DND-41 (cell line): Measurements from ENCODE around the gene SPECC1.

Source experiments
- ATAC-seq: fragments of 200-7000 bp; cut with Tn5 transposase; 3 replicates; pipeline ENCODE4 v1.9.1; 2021; ENCODE audit warnings: low read depth; ENCODE audit not compliant: insufficient read depth
- DNase-seq: peaks from one replicate; pipeline ENCODE4 v3.0.0-alpha.2; 2020
- H2AFZ ChIP-seq: 2 replicates; pipeline ENCODE4 v1.6.0; 2012; ENCODE audit warnings: low read depth, low read length
- H3K27ac ChIP-seq: 2 replicates; pipeline ENCODE4 v1.5.1; 2012; ENCODE audit warnings: low read length, inconsistent platforms
- H3K27me3 ChIP-seq: fragments of 200-600 bp; sonication (generic); 2 replicates; pipeline ENCODE4 v1.6.0; 2012; ENCODE audit warnings: low read length, mild to moderate bottlenecking, inconsistent platforms; ENCODE audit not compliant: insufficient read depth, poor library complexity
- H3K36me3 ChIP-seq: 2 replicates; pipeline ENCODE4 v1.5.1; 2012; ENCODE audit warnings: low read length, inconsistent platforms; ENCODE audit not compliant: insufficient read depth
- H3K4me1 ChIP-seq: 2 replicates; pipeline ENCODE4 v1.5.1; 2012; ENCODE audit warnings: mild to moderate bottlenecking, low read length; ENCODE audit not compliant: insufficient read depth
- H3K4me2 ChIP-seq: 2 replicates; pipeline ENCODE4 v1.6.0; 2012; ENCODE audit warnings: mild to moderate bottlenecking, moderate library complexity, low read length, inconsistent platforms; ENCODE audit not compliant: insufficient read depth
- H3K4me3 ChIP-seq, 2 experiments: fragments of 200-600 bp in 1 of 2; shearing (Covaris generic) in 1 of 2; 2 replicates each; pipeline ENCODE4 v1.5.1; 2012 to 2016; ENCODE audit warnings: inconsistent platforms in 2 of 2, low read length in 2 of 2, mild to moderate bottlenecking in 2 of 2, low read depth in 1 of 2, moderate library complexity in 1 of 2
- H3K79me2 ChIP-seq: 2 replicates; pipeline ENCODE4 v1.6.0; 2012; ENCODE audit warnings: low read length, inconsistent platforms; ENCODE audit not compliant: insufficient read depth
- H3K9ac ChIP-seq: 2 replicates; pipeline ENCODE4 v1.6.0; 2012; ENCODE audit warnings: low read depth, mild to moderate bottlenecking, inconsistent platforms, low read length, moderate library complexity
- H3K9me3 ChIP-seq: 2 replicates; pipeline ENCODE4 v1.5.1; 2012; ENCODE audit warnings: low read length, moderate library complexity, mild to moderate bottlenecking, inconsistent platforms; ENCODE audit not compliant: insufficient read depth, severe bottlenecking
- H4K20me1 ChIP-seq: 2 replicates; pipeline ENCODE4 v1.6.0; 2012; ENCODE audit warnings: low read length; ENCODE audit not compliant: insufficient read depth
- EZH2 ChIP-seq: IDR thresholded peaks from 3 replicates; pipeline ENCODE4 v1.6.1; 2012; ENCODE audit warnings: borderline replicate concordance, low read depth, mild to moderate bottlenecking, moderate library complexity, low read length, inconsistent platforms; ENCODE audit not compliant: severe bottlenecking
- TF ChIP-seq, protein P1 (sequence below): IDR thresholded peaks from 2 replicates; pipeline ENCODE4 v1.5.1; 2012; ENCODE audit warnings: borderline replicate concordance, low read length, moderate library complexity, mild to moderate bottlenecking; ENCODE audit not compliant: poor library complexity, severe bottlenecking; ENCODE audit errors: extremely low read depth

The SPECC1 gene

GRCh38 chr17:20197272-20197926 is 188.2 kb downstream of the SPECC1 start:
- Histone ChIP-seq H3K79me2 (no peaks in the 10 kb centered on the region), H2AFZ (no peak overlapping the region)

DNA sequence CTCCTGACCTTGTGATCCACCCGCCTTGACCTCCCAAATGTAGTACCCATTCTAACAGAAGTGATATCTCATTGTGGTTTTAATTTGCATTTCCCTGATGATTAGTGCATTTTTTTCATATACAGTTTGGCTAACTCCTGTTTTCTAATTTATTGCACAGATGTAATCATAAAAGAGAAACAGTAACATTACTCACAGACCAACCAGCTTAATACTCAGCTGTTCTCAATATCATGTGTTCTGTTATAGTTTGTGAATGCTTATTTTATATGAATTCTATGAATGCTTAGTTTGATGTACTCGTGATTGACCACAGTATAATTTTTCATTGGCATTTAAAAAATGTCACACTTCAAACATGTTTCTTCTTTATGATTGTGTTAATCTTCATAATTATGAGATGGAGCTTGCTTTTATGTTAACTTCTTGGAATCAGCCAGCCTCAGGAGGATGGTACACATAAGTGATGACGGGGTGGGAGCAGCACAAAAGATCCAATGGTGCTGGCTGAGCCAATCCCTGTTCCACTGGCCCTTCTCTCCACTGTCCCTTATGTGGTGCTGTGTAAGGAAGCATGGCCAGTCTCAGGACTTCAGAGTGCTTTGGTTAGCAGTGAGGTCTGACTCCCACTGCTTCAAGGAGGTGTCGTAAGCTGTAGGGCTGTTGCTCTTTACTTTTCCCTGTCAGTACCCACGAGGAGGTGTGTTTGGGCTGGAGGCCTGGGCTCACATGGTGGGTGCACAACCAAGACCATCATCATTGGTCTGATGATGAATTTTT is 191.0 kb downstream of the SPECC1 start:
- no peak overlapping the region for H3K27ac ChIP-seq
- no peaks in the 10 kb centered on the region for H3K79me2 ChIP-seq
- H3K36me3 ChIP-seq = no peaks in the 10 kb centered on the region
- H3K9ac ChIP-seq = no peak overlapping the region
- peaks cover 13% of the 10 kb centered on the region for H3K9me3 ChIP-seq
- TF ChIP-seq EZH2 = no peak
- TF ChIP-seq, protein P1, sequence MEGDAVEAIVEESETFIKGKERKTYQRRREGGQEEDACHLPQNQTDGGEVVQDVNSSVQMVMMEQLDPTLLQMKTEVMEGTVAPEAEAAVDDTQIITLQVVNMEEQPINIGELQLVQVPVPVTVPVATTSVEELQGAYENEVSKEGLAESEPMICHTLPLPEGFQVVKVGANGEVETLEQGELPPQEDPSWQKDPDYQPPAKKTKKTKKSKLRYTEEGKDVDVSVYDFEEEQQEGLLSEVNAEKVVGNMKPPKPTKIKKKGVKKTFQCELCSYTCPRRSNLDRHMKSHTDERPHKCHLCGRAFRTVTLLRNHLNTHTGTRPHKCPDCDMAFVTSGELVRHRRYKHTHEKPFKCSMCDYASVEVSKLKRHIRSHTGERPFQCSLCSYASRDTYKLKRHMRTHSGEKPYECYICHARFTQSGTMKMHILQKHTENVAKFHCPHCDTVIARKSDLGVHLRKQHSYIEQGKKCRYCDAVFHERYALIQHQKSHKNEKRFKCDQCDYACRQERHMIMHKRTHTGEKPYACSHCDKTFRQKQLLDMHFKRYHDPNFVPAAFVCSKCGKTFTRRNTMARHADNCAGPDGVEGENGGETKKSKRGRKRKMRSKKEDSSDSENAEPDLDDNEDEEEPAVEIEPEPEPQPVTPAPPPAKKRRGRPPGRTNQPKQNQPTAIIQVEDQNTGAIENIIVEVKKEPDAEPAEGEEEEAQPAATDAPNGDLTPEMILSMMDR = no peak
- H3K4me3 ChIP-seq = no peak overlapping the region
- ATAC-seq (no peak), DNase-seq (no peak)
- no peaks in the 10 kb centered on the region for H4K20me1 ChIP-seq
- H3K27me3 ChIP-seq = no peaks in the 10 kb centered on the region
- no peak overlapping the region for H2AFZ ChIP-seq
- no peak overlapping the region for H3K4me2 ChIP-seq
- H3K4me1 ChIP-seq = no peaks in the 10 kb centered on the region

More at GRCh38 chr17:20197272-20197926, 188.2 kb downstream of the SPECC1 start:
- H3K9me3 ChIP-seq = peaks cover 19% of the 10 kb centered on the region
- H3K27ac ChIP-seq = no peak overlapping the region
- H3K9ac ChIP-seq = no peak overlapping the region
- no peak for ATAC-seq
- H4K20me1 ChIP-seq = no peaks in the 10 kb centered on the region
- H3K4me1 ChIP-seq = no peaks in the 10 kb centered on the region
- no peaks in the 10 kb centered on the region for H3K27me3 ChIP-seq
- no peaks in the 10 kb centered on the region for H3K36me3 ChIP-seq
- TF ChIP-seq EZH2 = no peak
- TF ChIP-seq, protein P1 = no peak
- DNase-seq = no peak
- no peak overlapping the region for H3K4me3 ChIP-seq
- no peak overlapping the region for H3K4me2 ChIP-seq

- Histone ChIP-seq H3K36me3 (no peaks in the 10 kb centered on the region), H3K4me3 (no peak overlapping the region), H3K27ac (no peak overlapping the region), H3K9me3 (peaks cover 8% of the 10 kb centered on the region), H3K4me2 (no peak overlapping the region), H3K4me1 (no peaks in the 10 kb centered on the region), H4K20me1 (no peaks in the 10 kb centered on the region), H3K27me3 (no peaks in the 10 kb centered on the region), H3K9ac (no peak overlapping the region), H3K79me2 (no peaks in the 10 kb centered on the region), H2AFZ (no peak overlapping the region)
- no peak for DNase-seq
- TF ChIP-seq EZH2 = no peak
- TF ChIP-seq, protein P1 = no peak
- no peak for ATAC-seq
Observed at GRCh38 chr17:20200865-20201458, 191.8 kb downstream of the SPECC1 start.
